ENCODE results near the gene STAG1.

GRCh38 chr3:136751316-136752171 lies 634 bp downstream of the STAG1 start:
- TF ChIP-seq GABPA (IDR thresholded peaks at IDR 0.05; ENCODE audit: low read depth) (no peak), CTCF (IDR thresholded peaks at IDR 0.05; ENCODE audit: insufficient read depth, low read length) (no peak)
